Ecto neural progenitor cell (in vitro differentiated cells): Measurements from ENCODE around the gene FGFBP2.
"Not testable (repeated sequence)": the region's sequence is repeated elsewhere in the genome, so short reads cannot be mapped to it uniquely, and the experiment has no call there.

Experiments
- DNase-seq: peaks from one replicate; pipeline ENCODE4 v3.0.0-alpha.2; 2018; ENCODE audit warnings: low spot score

The FGFBP2 gene

GRCh38 chr4:15930314-15930713, 32.7 kb downstream of the FGFBP2 start:
- no peak for DNase-seq

- DNase-seq, result no peak
Measured at GRCh38 chr4:15929540-15929939, 33.4 kb downstream of the FGFBP2 start.

GRCh38 chr4:15928883-15929282, 34.1 kb downstream of the FGFBP2 start:
- DNase-seq, result no peak

GRCh38 chr4:15926486-15926885, 36.5 kb downstream of the FGFBP2 start:
- DNase-seq, result no peak

- no peak for DNase-seq
Measured at GRCh38 chr4:15925830-15926229, 37.1 kb downstream of the FGFBP2 start.

GRCh38 chr4:15921592-15921932, 41.4 kb downstream of the FGFBP2 start:
- DNase-seq, result no peak

GRCh38 chr4:15920723-15921591, 42.0 kb downstream of the FGFBP2 start:
- DNase-seq, result no peak

- no peak for DNase-seq
Measured at GRCh38 chr4:15918484-15919129, 44.4 kb downstream of the FGFBP2 start.

GRCh38 chr4:15917297-15917696, 45.7 kb downstream of the FGFBP2 start:
- DNase-seq, result no peak

GRCh38 chr4:15916358-15916757, 46.6 kb downstream of the FGFBP2 start:
- DNase-seq, result not testable (repeated sequence)

- DNase-seq, result no peak
Measured at GRCh38 chr4:15914736-15915135, 48.2 kb downstream of the FGFBP2 start.

GRCh38 chr4:15914291-15914690, 48.7 kb downstream of the FGFBP2 start:
- DNase-seq, result no peak

GRCh38 chr4:15913631-15913970, 49.4 kb downstream of the FGFBP2 start:
- no peak for DNase-seq

- no peak for DNase-seq
Measured at GRCh38 chr4:15912961-15913630, 49.9 kb downstream of the FGFBP2 start.

- no peak for DNase-seq
Measured at GRCh38 chr4:15912236-15912635, 50.7 kb downstream of the FGFBP2 start.
